ENCODE measurements around the gene CUZD1.

DNA sequence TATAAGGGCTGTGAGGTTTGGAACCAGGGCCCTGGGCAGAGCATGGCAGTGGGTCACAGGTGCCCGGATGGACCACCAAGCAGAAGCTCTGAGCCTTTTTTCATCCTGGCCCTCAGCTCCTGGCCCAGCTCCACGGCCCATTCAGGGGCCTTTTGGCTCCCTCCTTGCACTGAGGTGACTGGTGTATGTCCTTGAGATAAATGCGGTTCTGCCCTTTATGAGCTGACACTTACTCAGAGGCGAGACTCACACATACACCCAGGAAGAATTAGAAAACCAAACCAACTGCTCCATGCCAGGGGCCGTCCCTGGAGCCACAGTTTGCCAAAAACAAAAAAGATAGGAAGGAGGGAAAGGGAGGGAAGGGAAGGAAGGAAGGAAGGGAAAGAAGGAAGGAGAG lies 49.7 kb downstream of the CUZD1 start:
- TF ChIP-seq, protein P1, sequence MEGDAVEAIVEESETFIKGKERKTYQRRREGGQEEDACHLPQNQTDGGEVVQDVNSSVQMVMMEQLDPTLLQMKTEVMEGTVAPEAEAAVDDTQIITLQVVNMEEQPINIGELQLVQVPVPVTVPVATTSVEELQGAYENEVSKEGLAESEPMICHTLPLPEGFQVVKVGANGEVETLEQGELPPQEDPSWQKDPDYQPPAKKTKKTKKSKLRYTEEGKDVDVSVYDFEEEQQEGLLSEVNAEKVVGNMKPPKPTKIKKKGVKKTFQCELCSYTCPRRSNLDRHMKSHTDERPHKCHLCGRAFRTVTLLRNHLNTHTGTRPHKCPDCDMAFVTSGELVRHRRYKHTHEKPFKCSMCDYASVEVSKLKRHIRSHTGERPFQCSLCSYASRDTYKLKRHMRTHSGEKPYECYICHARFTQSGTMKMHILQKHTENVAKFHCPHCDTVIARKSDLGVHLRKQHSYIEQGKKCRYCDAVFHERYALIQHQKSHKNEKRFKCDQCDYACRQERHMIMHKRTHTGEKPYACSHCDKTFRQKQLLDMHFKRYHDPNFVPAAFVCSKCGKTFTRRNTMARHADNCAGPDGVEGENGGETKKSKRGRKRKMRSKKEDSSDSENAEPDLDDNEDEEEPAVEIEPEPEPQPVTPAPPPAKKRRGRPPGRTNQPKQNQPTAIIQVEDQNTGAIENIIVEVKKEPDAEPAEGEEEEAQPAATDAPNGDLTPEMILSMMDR (IDR thresholded peaks at IDR 0.05): no peak
- no peak for TF ChIP-seq POLR2A (IDR thresholded peaks at IDR 0.05)

Measured in esophagus squamous epithelium (tissue), 4 donors.